Adrenal gland (tissue), 5 donors: Measurements from ENCODE around the gene SYNRG.

Experiments used
- CTCF ChIP-seq, 6 experiments: fragments of 450-650 bp in 4 of 6; fragments of 200-600 bp in 2 of 6; sonication (generic) in 1 of 6; IDR thresholded peaks; 1 replicate in 5 of 6; 2 replicates in 1 of 6; pipeline versions ENCODE4 v1.5.1 to v1.8.0; 2016 to 2021; ENCODE audit warnings: antibody characterized with exemption in 6 of 6, mild to moderate bottlenecking in 2 of 6, moderate library complexity in 1 of 6
- POLR2A ChIP-seq, 2 donors: fragments of 450-650 bp; IDR thresholded peaks; one replicate each; pipeline ENCODE4 v1.6.1; 2017; ENCODE audit warnings: antibody characterized with exemption in 2 of 2, mild to moderate bottlenecking in 2 of 2, moderate library complexity in 1 of 2
- donor health status: DM: no; HTN: no; CAD: no.

DNA sequence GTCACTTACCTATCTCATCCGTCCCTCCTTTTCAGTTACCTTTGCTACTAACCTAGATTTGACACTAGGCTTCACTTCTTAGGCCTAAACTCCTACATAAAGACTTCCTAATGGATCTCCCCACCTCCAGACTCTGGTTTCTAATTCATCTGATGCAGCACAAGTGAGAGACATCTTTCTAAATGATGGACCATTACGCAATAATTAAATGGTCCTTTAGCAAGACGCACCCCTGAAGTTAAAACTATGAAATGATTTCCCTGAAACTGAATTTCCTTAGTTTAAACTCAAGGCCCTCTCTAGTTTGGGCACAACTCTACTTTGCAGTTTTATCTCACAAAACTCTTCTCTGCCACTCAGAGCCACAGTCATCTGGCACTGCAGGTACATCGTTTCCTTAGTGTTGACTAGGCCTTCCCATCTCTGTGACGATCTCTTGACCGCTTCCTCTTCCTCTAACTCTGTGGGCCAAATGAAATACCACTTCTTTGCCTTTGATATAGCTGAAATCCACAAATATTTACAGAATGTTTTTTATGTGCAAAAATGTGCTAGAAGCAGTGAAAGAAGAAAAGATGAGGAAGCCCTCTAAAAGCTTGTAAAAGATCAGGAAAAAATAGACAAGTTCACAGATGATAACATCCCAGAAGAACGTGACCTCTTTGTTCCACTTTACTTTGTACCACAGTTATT, 3.3 kb downstream of the SYNRG start:
- TF ChIP-seq CTCF (IDR thresholded peaks at IDR 0.05) = no peak
- TF ChIP-seq POLR2A (IDR thresholded peaks at IDR 0.05) = no peak
